Lower lobe of right lung (tissue), 2 donors: ENCODE measurements around the gene MRPS25. TPM values are rescaled to one million over a fixed set of nuclear protein-coding genes. Genes with fewer than 3 reads are reported as not detected.

Source experiments
- ATAC-seq, 2 donors: fragments of 200-7000 bp; cut with Tn5 transposase; one replicate each; pipeline ENCODE4 v1.9.1; 2020 to 2022; ENCODE audit warnings: mild to moderate bottlenecking in 2 of 2, moderate library complexity in 2 of 2
- DNase-seq: peaks from one replicate; pipeline ENCODE4 v3.0.0-alpha.2; 2020
- H3K27ac ChIP-seq: fragments of 200-600 bp; one replicate; pipeline ENCODE4 v1.8.0; 2022
- H3K27me3 ChIP-seq: fragments of 200-600 bp; one replicate; pipeline ENCODE4 v1.8.0; 2022; ENCODE audit warnings: low read depth
- H3K36me3 ChIP-seq: fragments of 200-600 bp; one replicate; pipeline ENCODE4 v1.8.0; 2022; ENCODE audit warnings: mild to moderate bottlenecking
- H3K4me1 ChIP-seq: fragments of 200-600 bp; one replicate; pipeline ENCODE4 v1.8.0; 2022
- H3K4me3 ChIP-seq: fragments of 200-600 bp; one replicate; pipeline ENCODE4 v1.8.0; 2022; ENCODE audit warnings: mild to moderate bottlenecking
- H3K9me3 ChIP-seq: fragments of 200-600 bp; one replicate; pipeline ENCODE4 v1.8.0; 2022
- intact Hi-C: fragments of 100-400 bp; cut with DNase I; formaldehyde crosslinking; loops from one replicate; pipeline ENCODE4 v1.11.0; 2022
- total RNA-seq: library from RNA; stranded (reverse); fragmentation: NEBNext Ultra II Directional; extraction: Animal tissue kit (Norgen Biotek cat#: 25700); gene quantifications from one replicate; pipeline ENCODE4 v1.2.1, GENCODE V29; 2021
- TF ChIP-seq, protein P1 (sequence below): fragments of 200-600 bp; IDR thresholded peaks from one replicate; pipeline ENCODE4 v1.8.0; 2022; ENCODE audit warnings: antibody characterized with exemption, mild to moderate bottlenecking
- donor health status: DM: no; HTN: yes; CAD: no; lungs with severe emphysema.

MRPS25 gene
- total RNA-seq, 1 donor from 2014 or later: 73.5 TPM

DNA sequence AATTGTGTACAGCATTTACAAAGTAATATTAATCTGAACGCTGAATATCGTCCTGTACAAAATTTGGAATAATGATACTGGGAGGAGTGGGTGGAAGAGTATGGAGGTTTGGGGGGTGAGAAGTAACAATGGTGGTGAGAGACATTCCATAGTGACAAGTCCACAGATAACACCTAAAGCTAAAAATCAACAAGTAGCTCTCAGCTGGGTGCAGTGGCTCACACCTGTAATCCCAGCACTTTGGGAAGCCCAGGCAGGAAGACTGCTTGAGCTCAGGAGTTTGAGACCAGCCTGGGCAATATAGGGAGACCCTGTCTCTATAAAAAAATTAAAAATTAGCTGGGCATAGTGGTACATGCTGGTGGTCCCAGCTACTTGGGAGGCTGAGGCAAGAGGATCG, 5.1 kb downstream of the MRPS25 start:
- Histone ChIP-seq H3K4me3 (no peak overlapping the region), H3K27ac (no peak overlapping the region), H3K9me3 (no peaks in the 10 kb centered on the region), H3K4me1 (peaks cover 16% of the 10 kb centered on the region), H3K27me3 (no peaks in the 10 kb centered on the region), H3K36me3 (peaks cover 37% of the 10 kb centered on the region)
- intact Hi-C loops: no loop called here
- ATAC-seq (no peak), DNase-seq (no peak)
- TF ChIP-seq, protein P1, sequence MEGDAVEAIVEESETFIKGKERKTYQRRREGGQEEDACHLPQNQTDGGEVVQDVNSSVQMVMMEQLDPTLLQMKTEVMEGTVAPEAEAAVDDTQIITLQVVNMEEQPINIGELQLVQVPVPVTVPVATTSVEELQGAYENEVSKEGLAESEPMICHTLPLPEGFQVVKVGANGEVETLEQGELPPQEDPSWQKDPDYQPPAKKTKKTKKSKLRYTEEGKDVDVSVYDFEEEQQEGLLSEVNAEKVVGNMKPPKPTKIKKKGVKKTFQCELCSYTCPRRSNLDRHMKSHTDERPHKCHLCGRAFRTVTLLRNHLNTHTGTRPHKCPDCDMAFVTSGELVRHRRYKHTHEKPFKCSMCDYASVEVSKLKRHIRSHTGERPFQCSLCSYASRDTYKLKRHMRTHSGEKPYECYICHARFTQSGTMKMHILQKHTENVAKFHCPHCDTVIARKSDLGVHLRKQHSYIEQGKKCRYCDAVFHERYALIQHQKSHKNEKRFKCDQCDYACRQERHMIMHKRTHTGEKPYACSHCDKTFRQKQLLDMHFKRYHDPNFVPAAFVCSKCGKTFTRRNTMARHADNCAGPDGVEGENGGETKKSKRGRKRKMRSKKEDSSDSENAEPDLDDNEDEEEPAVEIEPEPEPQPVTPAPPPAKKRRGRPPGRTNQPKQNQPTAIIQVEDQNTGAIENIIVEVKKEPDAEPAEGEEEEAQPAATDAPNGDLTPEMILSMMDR: no peak

DNA sequence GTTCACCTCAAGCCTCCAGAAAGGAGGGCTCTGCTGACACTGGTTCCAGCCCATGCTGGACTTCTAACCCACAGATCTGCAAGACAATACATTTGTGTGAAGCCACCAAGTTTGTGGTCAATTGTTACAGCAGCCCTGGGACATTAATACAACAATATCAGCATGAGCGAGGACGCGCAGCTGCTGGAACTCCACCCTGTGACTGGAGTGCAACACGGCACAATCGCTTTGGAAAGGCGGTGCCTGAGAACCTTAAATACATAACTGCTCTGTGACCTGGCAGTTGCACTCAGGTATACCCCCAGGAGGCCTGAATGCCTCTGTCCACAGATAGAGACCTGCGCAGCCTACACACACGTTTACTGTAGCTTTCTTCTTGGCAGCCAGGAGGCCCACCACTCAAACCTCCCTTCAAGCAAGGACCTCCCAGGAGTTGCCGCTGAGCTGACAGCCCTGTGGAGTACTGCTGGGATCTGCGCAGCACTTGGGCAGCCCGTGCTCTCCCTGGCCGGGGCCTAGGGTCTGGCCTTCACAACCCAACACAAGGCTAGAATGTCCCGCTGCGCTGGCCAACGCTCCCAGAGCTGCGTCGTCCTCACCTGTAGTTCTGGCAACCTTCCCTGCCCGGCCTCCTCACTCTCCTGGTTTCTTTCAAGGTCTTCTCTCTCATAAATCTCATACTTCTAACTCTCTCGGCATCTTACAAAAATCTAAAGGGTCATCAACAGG, 8.3 kb downstream of the MRPS25 start:
- ATAC-seq: peak in 1 of 2 donors; percentile 26
- Histone ChIP-seq H3K36me3 (peaks cover 54% of the 10 kb centered on the region), H3K9me3 (no peaks in the 10 kb centered on the region), H3K27ac (no peak overlapping the region), H3K27me3 (no peaks in the 10 kb centered on the region), H3K4me1 (no peaks in the 10 kb centered on the region), H3K4me3 (no peak overlapping the region)
- TF ChIP-seq, protein P1: no peak
- intact Hi-C loops: no loop called here
- DNase-seq: no peak

DNA sequence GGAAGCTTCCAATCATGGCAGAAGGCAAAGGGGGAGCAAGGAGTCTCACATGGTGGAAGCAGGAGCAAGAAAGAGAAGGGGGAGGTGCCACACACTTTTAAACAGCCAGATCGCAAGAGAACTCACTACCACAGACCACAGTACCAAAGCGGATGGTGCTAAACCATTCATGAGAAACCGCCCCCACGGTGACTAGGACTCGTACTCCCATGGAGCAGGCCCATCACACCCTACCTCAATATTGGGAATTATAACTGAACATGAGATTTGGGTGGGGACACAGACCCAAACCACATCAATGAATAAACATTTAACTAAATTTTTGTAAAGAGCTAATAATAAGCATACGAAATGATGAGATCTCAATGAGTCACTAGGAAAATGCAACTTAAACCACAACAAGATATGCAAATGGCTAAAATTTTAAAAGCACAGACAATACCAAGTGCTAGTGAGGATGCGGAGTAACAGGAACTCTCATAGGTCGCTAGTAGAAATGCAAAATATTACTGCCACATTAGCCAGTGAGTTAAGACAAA, 10.0 kb downstream of the MRPS25 start:
- no peaks in the 10 kb centered on the region for H3K4me1 ChIP-seq
- no peaks in the 10 kb centered on the region for H3K27me3 ChIP-seq
- intact Hi-C loops: no loop called here
- TF ChIP-seq, protein P1: no peak
- ATAC-seq: no peak
- DNase-seq: no peak
- no peak overlapping the region for H3K4me3 ChIP-seq
- H3K36me3 ChIP-seq: peaks cover 69% of the 10 kb centered on the region
- no peaks in the 10 kb centered on the region for H3K9me3 ChIP-seq
- H3K27ac ChIP-seq: no peak overlapping the region

DNA sequence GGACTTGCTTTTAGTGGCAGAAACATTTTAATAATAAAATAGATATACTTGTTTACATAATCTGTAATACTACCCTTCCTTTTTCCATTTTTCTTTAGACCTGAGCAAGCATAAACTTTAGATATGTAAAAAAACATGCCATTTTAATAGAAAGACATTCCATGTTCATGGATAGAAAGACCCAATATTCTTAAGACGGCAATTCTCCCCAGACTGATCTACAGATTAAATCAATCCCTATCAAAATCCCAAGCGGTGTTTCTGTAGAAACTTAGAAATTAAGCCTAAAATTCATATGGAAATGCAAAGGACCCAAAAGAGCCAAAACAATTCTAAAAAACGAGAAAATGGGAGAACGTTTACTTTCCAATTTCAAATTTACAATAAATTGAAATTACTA, 11.6 kb downstream of the MRPS25 start:
- TF ChIP-seq, protein P1: no peak
- H3K4me3 ChIP-seq: no peak overlapping the region
- H3K27ac ChIP-seq: no peak overlapping the region
- no peaks in the 10 kb centered on the region for H3K27me3 ChIP-seq
- intact Hi-C loops: no loop called here
- no peaks in the 10 kb centered on the region for H3K4me1 ChIP-seq
- H3K36me3 ChIP-seq: peaks cover 73% of the 10 kb centered on the region
- no peak for DNase-seq
- H3K9me3 ChIP-seq: no peaks in the 10 kb centered on the region
- no peak for ATAC-seq

DNA sequence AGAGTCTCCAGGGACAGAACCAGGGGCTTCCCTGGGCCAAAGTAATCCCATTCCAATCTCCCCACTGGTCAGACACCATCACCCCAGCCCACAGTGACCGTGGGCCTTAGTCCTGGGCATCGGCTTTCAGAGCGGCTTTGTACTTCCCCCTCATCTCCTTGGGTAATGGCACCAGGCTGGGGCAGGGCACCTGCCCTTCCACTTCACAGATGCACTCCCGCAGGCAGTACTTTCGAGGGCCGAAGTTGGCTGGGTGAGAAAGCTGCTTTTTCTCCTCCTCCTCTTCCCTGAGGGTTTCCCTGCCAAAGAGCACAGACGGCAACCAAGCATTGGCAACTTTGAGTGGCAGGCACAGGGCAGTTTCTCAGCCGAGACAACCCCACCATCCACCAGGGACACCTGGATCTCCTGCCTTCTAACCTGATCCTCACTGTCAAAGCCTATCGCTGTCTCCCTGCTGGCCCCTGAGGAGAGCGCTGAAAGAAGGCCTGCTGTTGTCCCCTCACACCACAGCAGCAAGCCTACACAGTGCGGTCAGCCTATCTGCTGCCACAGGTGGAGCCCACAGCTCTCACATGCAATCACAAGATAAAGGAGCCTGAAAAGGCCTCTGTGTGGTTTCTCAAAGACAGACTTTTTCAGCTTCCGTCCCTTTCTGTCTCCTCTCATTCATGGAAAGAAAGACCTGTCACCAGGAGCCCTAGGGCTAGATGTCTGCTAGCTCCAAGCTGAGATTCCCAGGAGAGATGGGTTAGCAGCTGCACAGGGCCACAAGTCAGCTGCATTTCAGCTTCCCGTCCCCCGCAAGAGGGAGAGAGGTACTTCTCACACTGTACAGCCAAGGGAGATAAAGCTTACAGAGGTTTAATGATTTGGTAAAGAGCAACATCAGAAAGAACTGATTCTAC, 12.5 kb downstream of the MRPS25 start:
- ATAC-seq: peak in 1 of 2 donors; percentile 35
- intact Hi-C loops: no loop called here
- H3K36me3 ChIP-seq: peaks cover 73% of the 10 kb centered on the region

More for the DNA sequence above, 12.5 kb downstream of the MRPS25 start:
- no peaks in the 10 kb centered on the region for H3K4me1 ChIP-seq
- no peak overlapping the region for H3K27ac ChIP-seq
- no peak for DNase-seq
- no peaks in the 10 kb centered on the region for H3K9me3 ChIP-seq
- no peaks in the 10 kb centered on the region for H3K27me3 ChIP-seq
- TF ChIP-seq, protein P1: no peak
- no peak overlapping the region for H3K4me3 ChIP-seq
